Neural crest cell (in vitro differentiated cells): ENCODE results near the gene CLDN19. TPM values are rescaled to one million over a fixed set of nuclear protein-coding genes. Genes with fewer than 3 reads are reported as not detected.
A peak's percentile ranks its signal among the peaks of the same experiment; 100 is the strongest.

Experiments
- DNase-seq: peaks from one replicate; pipeline ENCODE4 v3.0.0; 2021; ENCODE audit warnings: low read depth, mixed read lengths, low spot score
- H3K27ac Mint-ChIP-seq: one replicate; pipeline ENCODE4 v1.8.0; 2021; ENCODE audit warnings: mild to moderate bottlenecking, mixed read lengths; ENCODE audit not compliant: unreplicated experiment
- H3K27me3 Mint-ChIP-seq: 2 replicates; pipeline ENCODE4 v1.8.0; 2021; ENCODE audit warnings: low read depth, mild to moderate bottlenecking, mixed read lengths
- H3K36me3 Mint-ChIP-seq: 2 replicates; pipeline ENCODE4 v1.8.0; 2021; ENCODE audit warnings: low read depth, mild to moderate bottlenecking, mixed read lengths
- H3K4me1 Mint-ChIP-seq: 2 replicates; pipeline ENCODE4 v1.8.0; 2021; ENCODE audit warnings: mixed read lengths
- H3K4me3 Mint-ChIP-seq: one replicate; pipeline ENCODE4 v1.8.0; 2021; ENCODE audit warnings: mild to moderate bottlenecking, mixed read lengths
- H3K9me3 Mint-ChIP-seq: 2 replicates; pipeline ENCODE4 v1.8.0; 2021; ENCODE audit warnings: mixed read lengths
- CTCF ChIP-seq: fragments of 200-600 bp; sonication (generic); conservative IDR thresholded peaks from 2 replicates; pipeline ENCODE4 v1.5.0; 2021; ENCODE audit warnings: antibody characterized with exemption, mild to moderate bottlenecking
- total RNA-seq: library from RNA; stranded (reverse); gene quantifications from 2 replicates; pipeline ENCODE4 v1.2.1, GENCODE V29; 2021

Gene CLDN19
- total RNA-seq, 1 donor from 2014 or later, result 0.19 TPM

- H3K27me3 Mint-ChIP-seq, result no peaks in the 10 kb centered on the region
- H3K4me1 Mint-ChIP-seq, result peaks cover 17% of the 10 kb centered on the region
- DNase-seq, result no peak
- H3K27ac Mint-ChIP-seq, result no peak overlapping the region
- TF ChIP-seq CTCF, result no peak
- H3K36me3 Mint-ChIP-seq, result peaks cover 35% of the 10 kb centered on the region
- peaks cover 1% of the 10 kb centered on the region for H3K9me3 Mint-ChIP-seq
- H3K4me3 Mint-ChIP-seq, result no peak overlapping the region
Observed at GRCh38 chr1:42746436-42747105, 6.5 kb upstream of the CLDN19 start.

- H3K36me3 Mint-ChIP-seq, result peaks cover 34% of the 10 kb centered on the region
Observed at GRCh38 chr1:42745851-42746250, 5.8 kb upstream of the CLDN19 start.

GRCh38 chr1:42744148-42744413 lies 4.0 kb upstream of the CLDN19 start:
- peaks cover 31% of the 10 kb centered on the region for H3K4me1 Mint-ChIP-seq
- TF ChIP-seq CTCF, result no peak
- H3K36me3 Mint-ChIP-seq, result peaks cover 21% of the 10 kb centered on the region
- no peaks in the 10 kb centered on the region for H3K9me3 Mint-ChIP-seq
- no peak for DNase-seq
- no peaks in the 10 kb centered on the region for H3K27me3 Mint-ChIP-seq
- no peak overlapping the region for H3K4me3 Mint-ChIP-seq
- no peak overlapping the region for H3K27ac Mint-ChIP-seq

More at GRCh38 chr1:42745851-42746250, 5.8 kb upstream of the CLDN19 start:
- Mint-ChIP-seq H3K4me1 (peaks cover 19% of the 10 kb centered on the region), H3K27me3 (no peaks in the 10 kb centered on the region), H3K27ac (no peak overlapping the region), H3K4me3 (no peak overlapping the region), H3K9me3 (no peaks in the 10 kb centered on the region)
- no peak for DNase-seq
- no peak for TF ChIP-seq CTCF

- Mint-ChIP-seq H3K9me3 (no peaks in the 10 kb centered on the region), H3K27ac (peak overlapping the region; percentile 9), H3K36me3 (peaks cover 16% of the 10 kb centered on the region), H3K4me3 (no peak overlapping the region), H3K4me1 (peaks cover 32% of the 10 kb centered on the region), H3K27me3 (no peaks in the 10 kb centered on the region)
- TF ChIP-seq CTCF, result no peak
- DNase-seq, result no peak
Observed at GRCh38 chr1:42743317-42744147, 3.5 kb upstream of the CLDN19 start.

DNA sequence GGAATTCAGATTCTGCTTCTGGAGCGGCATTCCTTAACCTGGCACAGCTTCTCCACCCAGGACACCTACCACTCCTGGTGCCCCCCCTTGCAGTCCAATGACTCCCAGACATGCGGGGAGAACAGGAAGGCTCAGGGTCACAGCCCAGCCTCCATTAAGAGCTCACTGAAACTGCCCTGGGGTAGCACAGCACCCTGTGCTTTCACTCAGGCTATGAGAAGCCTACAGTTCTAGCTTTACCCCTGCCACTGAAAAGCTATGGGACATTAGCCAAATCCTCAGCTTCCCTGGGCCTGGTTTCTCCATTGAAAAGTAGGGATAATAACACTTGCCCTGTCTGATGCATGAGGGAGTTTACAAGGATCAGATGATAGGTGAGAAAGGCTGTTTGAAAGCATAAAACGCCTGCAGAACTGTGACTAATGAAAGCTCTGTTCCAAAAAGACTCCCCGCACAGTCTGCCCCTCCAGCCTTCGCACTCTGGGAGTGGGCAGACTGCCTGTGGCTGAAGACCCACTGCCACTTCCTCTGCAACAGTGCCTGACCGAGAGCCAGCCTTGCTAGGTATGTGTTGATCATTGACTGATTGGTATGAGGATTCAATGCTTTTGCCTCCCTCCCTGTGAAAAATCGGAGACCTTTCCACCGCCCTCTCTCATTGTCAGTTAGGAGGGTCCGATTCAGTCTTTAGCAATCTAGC lies 2.7 kb upstream of the CLDN19 start:
- Mint-ChIP-seq H3K27me3 (no peaks in the 10 kb centered on the region), H3K36me3 (peaks cover 11% of the 10 kb centered on the region), H3K4me1 (peaks cover 32% of the 10 kb centered on the region), H3K9me3 (no peaks in the 10 kb centered on the region), H3K4me3 (no peak overlapping the region), H3K27ac (no peak overlapping the region)
- DNase-seq, result no peak
- no peak for TF ChIP-seq CTCF
